Measurements from ENCODE around the gene SLAIN2. TPM values are rescaled to one million over a fixed set of nuclear protein-coding genes. Genes with fewer than 3 reads are reported as not detected.

Gene SLAIN2
- total and polyA plus RNA-seq, 8 donors = 60.1 to 87.0 (median 66.8) TPM

DNA sequence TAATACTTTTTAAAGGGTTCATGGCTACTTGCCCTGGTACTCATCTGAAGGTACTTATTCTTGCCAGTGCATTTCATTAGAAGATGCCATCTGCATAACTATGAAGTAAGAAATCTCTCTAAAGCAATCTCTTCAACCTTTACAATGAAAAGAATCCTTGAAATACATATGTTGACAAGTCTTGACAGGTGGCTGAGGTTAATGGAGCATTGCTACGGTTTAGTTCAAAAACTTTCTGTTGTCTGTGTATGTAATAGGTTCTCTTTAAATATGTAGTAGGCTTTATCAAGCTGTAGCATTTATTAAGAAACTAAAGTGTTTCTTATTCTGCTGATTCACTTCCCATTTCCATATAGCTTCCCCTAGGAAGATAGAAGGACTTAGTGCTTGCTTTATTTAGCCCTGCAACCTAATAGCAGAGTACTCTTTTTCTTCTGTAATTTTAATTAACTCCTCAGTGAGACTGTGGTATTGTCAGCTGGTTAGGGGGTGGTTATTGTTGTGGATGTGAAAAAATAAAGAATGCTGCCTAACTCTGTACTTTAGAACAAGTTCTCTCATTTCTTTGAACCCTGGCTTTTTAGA lies 39.3 kb downstream of the SLAIN2 start:
- H3K36me3 ChIP-seq = peaks cover 0 to 32% of the 10 kb centered on the region in 2 donors
- TF ChIP-seq, protein P1, sequence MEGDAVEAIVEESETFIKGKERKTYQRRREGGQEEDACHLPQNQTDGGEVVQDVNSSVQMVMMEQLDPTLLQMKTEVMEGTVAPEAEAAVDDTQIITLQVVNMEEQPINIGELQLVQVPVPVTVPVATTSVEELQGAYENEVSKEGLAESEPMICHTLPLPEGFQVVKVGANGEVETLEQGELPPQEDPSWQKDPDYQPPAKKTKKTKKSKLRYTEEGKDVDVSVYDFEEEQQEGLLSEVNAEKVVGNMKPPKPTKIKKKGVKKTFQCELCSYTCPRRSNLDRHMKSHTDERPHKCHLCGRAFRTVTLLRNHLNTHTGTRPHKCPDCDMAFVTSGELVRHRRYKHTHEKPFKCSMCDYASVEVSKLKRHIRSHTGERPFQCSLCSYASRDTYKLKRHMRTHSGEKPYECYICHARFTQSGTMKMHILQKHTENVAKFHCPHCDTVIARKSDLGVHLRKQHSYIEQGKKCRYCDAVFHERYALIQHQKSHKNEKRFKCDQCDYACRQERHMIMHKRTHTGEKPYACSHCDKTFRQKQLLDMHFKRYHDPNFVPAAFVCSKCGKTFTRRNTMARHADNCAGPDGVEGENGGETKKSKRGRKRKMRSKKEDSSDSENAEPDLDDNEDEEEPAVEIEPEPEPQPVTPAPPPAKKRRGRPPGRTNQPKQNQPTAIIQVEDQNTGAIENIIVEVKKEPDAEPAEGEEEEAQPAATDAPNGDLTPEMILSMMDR (IDR thresholded peaks at IDR 0.05) = no peak
- ATAC-seq = no peak

GRCh38 chr4:48388525-48389154 lies 47.3 kb downstream of the SLAIN2 start:
- Histone ChIP-seq H3K9me3 (no peaks in the 10 kb centered on the region), H3K4me3 (no peak overlapping the region), H3K27me3 (no peaks in the 10 kb centered on the region), H3K27ac (no peak overlapping the region), H3K36me3 (peaks cover 0 to 55% of the 10 kb centered on the region in 2 donors), H3K4me1 (no peaks in the 10 kb centered on the region)
- intact Hi-C loops (cut with DNase I) = no loop called here
- TF ChIP-seq, protein P1 (IDR thresholded peaks at IDR 0.05) = no peak
- ATAC-seq (peak; percentile 34), DNase-seq (no peak)

More for the DNA sequence above, 39.3 kb downstream of the SLAIN2 start:
- H3K27ac ChIP-seq = peak overlapping the region in 1 of 2 donors; percentile 14
- no peaks in the 10 kb centered on the region for H3K27me3 ChIP-seq
- peaks cover 0 to 31% of the 10 kb centered on the region in 2 donors for H3K4me1 ChIP-seq
- no peak for DNase-seq
- H3K9me3 ChIP-seq = no peaks in the 10 kb centered on the region
- H3K4me3 ChIP-seq = no peak overlapping the region
- intact Hi-C loops (cut with DNase I) = no loop called here

DNA sequence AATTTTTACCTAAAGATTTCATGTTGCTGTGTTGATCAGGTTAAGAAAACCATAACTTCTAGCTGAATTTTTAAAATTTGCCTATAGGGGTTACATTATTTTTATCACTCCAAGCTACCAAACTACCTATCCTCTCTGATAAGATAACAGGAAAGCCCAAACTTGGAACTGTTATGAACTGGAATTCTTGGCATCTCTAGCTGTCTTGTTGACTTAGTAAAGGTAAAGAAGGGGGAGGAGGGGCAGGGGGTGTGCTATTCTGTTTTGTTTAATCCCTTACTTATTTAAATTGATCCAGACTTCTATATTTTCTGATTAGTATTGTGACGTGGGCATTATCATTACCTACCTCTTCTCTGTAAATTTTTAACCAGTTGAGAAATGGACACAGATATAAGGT lies 54.7 kb downstream of the SLAIN2 start:
- Histone ChIP-seq H3K4me1 (no peaks in the 10 kb centered on the region), H3K9me3 (no peaks in the 10 kb centered on the region), H3K27ac (no peak overlapping the region), H3K27me3 (no peaks in the 10 kb centered on the region), H3K4me3 (no peak overlapping the region), H3K36me3 (peaks cover 0 to 40% of the 10 kb centered on the region in 2 donors)
- TF ChIP-seq, protein P1 (IDR thresholded peaks at IDR 0.05) = no peak
- DNase-seq (no peak), ATAC-seq (no peak)
- intact Hi-C loops (cut with DNase I) = no loop called here

DNA sequence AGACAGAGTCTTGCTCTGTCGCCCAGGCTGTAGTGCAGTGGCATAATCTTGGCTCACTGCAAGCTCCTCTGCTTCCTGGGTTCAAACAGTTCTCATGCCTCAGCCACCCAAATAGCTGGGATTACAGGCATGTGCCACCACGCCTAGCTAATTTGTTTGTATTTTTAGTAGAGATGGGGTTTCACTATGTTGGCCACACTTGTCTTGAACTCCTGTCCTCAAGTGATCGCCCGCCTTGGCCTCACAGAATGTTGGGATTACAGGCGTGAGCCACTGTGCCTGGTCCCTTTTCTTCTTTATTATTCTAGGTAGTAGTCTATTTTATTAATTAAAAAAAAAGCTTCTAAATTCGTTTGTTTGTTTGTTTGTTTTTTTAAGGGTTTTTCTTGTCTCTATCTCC lies 59.1 kb downstream of the SLAIN2 start:
- TF ChIP-seq, protein P1 (IDR thresholded peaks at IDR 0.05) = no peak
- intact Hi-C loops (cut with DNase I) = no loop called here
- no peak for ATAC-seq
- Histone ChIP-seq H3K9me3 (no peaks in the 10 kb centered on the region), H3K4me1 (no peaks in the 10 kb centered on the region), H3K36me3 (peaks cover 0 to 30% of the 10 kb centered on the region in 2 donors), H3K27me3 (no peaks in the 10 kb centered on the region), H3K27ac (no peak overlapping the region), H3K4me3 (no peak overlapping the region)
- no peak for DNase-seq

GRCh38 chr4:48403358-48403757 lies 62.0 kb downstream of the SLAIN2 start:
- H3K4me1 ChIP-seq = no peaks in the 10 kb centered on the region
- TF ChIP-seq, protein P1 (IDR thresholded peaks at IDR 0.05) = no peak
- no peaks in the 10 kb centered on the region for H3K9me3 ChIP-seq
- H3K27me3 ChIP-seq = no peaks in the 10 kb centered on the region
- H3K4me3 ChIP-seq = no peak overlapping the region
- DNase-seq (peak in 1 of 4 donors; percentile 43), ATAC-seq (no peak)
- H3K36me3 ChIP-seq = peaks cover 0 to 9% of the 10 kb centered on the region in 2 donors
- intact Hi-C loops (cut with DNase I) = no loop called here
- no peak overlapping the region for H3K27ac ChIP-seq

Data from left lung (tissue), 10 donors.